HG03442 (cell line): ENCODE data around the gene PSMC3.
A peak's percentile ranks its signal among the peaks of the same experiment; 100 is the strongest.

Experiments used
- ATAC-seq: cut with Tn5 transposase; IDR thresholded peaks from one replicate; pipeline ENCODE4 v1.9.1; 2021; ENCODE audit warnings: mild to moderate bottlenecking, moderate library complexity; ENCODE audit not compliant: unreplicated experiment

The PSMC3 gene

DNA sequence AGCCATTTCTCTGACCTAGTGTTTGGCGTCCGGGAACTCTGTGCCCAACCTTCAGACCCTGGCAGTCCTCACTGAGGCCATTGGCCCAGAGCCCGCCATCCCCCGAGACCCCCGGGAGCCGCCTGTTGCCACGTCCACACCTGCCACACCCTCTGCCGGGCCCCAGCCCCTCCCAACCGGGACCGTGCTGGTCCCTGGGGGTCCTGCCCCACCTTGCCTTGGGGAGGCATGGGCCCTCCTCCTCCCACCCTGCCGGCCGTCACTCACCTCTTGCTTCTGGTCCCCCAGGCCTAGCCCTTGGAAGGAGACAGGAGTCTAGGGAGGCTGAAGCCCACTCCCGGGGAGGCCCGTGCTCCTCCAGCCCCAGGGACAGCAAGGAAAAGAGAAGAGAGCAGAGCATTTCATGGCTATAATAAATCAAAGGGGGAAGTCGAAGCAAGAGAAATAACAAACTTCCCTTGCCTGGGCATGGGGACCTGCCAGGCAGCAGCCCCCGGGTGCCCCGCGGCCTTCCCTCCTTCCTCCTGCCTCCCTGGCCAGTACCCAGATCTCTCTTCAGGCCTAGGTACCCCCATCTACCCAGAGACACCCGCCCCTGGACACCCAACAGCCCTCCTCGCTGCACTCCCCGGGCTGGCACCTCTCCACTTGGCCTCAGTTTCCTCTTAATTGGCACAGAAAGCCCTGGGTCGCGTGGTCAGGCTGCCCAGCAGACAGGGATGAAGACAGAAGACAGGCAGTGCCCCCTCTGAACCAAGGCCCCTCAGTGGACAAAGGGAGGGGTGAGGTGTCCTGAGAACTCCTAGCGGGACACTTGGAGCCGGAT lies 30.8 kb downstream of the PSMC3 start:
- ATAC-seq = no peak

DNA sequence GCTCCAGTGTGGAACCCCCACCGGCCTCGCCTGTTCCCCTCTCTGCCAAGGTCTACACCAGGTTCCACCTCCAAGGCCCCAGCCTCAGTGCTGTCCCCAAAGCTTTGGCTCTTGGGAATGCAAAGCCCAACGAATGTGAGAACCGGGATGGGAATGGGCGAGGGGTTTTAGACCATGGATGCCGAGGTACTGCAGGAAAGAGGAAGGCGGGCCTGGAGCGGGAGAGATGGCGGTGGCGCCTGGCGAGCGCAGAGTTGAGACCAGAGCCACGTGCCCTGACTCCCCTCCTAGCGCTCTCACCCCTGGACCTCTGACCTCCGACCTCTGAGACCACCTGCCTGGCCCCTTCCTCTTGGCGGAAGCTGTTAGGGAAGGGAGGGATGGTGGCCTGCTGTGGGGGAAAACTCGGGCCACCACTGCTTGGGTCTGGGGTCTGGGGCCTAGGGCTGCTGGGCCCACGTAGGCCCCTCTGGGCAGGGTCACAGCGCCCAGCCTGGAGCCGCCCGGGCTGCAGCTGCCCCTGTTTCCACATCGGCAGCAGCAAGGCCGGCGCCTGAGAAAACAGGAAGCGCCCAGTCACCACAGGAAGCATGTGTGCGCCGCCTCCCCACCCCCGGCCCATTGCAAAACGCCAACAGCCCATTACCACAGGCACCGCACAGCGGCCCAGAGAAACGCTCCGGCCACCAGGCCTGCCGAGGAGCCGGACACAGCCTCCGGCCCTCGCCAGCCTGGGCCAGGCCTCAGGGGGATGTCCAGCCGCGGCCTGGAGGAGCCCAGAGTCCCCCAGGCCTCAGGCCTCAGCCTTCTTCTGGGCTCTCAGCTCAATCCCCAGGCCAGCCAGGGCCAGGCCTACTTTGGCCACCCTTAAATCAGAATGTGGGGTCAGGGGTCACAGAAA lies 31.7 kb downstream of the PSMC3 start:
- peak; percentile 63 for ATAC-seq

DNA sequence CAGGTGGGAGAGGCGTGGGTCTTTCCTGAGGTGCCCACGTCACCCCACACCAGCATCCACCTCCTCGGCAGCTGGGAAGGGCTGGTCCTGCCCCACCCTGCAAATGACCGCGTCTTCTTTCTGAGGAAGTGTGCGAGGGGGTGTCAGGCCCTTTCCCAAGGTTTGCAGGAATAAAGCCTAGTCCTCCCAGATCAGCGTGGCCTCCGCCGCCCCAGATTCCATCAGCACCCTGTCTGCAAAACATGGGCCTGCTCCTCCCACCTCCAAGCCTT lies 32.3 kb downstream of the PSMC3 start:
- no peak for ATAC-seq

- ATAC-seq = no peak
These were observed 32.8 kb downstream of the PSMC3 start for GRCh38 chr11:47393163-47394049.

- no peak for ATAC-seq
These were observed 33.6 kb downstream of the PSMC3 start for GRCh38 chr11:47392546-47393162.

DNA sequence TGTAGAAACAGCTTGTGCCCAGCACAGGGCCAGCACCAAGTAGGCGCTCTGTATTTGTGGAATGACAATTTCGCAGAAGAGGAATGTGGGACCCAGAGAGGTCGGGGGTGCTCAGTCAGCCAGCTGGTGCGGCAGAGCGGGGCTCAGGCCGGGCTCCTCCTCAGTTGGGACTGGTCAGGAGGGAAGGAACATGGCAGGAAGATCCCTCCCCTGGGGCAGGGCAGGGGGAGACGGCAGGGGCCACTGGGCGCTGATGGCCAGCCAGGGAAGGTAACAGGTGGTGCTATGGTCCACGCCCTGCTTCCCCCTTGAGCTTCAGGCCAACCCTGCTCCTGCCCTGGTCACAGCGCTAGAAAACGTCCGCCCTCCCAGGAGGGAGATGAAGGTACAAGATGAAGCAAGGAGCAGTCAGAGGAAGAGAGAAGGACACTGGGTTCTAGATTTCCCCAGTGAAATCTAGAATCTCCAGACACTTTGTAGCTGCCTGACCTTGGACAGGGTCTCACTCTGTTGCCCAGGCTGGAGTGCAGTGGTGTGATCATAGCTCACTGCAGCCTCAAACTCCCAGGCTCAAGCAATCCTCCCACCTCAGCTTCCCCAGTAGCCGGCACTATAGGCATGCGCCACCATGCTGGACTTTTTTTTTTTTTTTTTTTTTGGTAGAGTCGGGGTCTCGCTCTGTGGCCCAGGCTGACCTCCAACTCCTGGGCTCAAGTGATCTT lies 34.4 kb downstream of the PSMC3 start:
- no peak for ATAC-seq

DNA sequence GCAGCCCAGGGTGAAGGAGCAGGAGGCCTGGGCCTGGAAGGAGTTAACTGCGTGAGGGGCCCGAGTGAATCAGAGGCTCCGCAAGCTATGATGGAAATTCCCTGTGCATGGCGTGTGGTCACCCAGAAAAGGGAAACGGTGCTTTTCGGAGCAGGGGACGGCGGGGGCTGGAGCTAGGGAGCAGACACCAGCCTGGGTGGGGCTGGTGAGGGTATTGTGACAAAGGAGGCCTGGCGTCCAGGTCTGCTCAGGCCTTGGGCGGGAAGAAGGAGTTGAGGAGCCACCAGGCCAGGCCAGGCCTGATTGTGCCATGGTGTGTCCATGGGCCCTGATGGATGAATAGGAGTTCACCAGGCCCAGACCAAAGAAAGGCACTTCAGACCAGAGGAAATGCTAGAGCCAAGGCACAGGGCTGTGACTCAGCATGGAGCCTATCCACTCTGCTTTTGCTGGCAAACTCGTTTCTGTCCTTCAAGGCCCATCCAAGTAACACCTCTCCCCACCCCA lies 35.1 kb downstream of the PSMC3 start:
- ATAC-seq = no peak

- ATAC-seq = no peak
These were observed 35.8 kb downstream of the PSMC3 start for GRCh38 chr11:47390422-47390760.

- no peak for ATAC-seq
These were observed 36.4 kb downstream of the PSMC3 start for GRCh38 chr11:47389577-47390421.

DNA sequence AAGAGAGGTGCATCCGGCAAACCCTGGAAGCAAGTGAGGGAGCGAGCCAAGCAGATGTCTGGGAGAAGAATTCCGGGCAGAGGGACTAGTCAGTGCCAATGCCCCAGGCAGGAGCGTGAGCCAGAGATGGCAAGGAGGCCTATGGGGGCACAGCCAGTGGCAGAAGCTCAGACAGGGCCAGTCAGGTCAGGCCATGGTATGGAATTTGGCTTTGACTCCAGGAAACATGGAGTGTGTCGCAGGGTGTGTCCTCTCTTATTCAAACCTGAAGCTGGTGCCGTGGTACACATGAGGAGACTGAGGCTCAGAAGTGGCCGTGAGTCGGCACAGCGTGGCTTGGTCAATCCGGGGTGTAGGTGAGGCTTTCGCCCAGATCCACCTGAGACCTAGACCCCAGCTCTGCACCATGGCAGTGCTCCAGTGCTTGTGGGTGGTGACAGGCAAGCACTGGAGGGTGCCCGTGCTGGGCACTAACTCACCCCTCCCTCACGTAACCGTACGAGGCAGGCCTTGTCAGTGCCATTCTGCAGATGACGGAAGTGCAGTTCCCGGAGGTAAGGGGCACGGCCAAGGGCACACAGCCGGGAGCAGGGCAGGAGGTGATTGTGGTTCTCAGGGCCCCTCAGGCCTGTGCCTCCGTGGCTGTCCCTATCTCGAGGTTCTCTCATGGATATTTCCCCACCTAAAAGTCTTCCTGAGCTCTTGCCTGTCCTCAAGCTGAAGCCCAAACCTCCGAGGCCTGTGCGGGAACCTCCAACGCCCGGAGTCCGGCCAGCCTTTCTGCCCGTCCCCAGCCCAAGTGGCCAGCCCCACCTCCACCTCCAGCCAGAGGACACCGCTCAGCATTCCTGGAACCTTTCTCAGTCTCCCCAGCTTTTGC lies 37.3 kb downstream of the PSMC3 start:
- ATAC-seq = no peak

- ATAC-seq = no peak
These were observed 38.1 kb downstream of the PSMC3 start for GRCh38 chr11:47387944-47388696.

DNA sequence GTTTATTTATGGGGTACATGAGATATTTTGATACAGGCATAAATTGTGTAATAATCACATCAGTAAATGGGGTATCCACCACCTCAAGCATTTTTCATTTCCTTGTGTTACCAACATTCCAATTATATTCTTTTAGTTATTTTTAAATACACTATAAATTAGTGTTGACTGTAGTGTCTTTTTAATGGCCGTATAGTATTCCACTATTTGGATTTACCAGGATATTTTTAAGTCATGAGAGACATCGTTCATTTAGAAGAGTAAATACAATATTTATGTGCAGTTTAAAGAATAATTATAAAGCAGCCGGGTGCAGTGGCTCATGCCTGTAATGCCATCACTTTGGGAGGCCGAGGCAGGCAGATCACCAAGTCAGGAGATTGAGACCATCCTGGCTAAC lies 41.7 kb downstream of the PSMC3 start:
- ATAC-seq = no peak

DNA sequence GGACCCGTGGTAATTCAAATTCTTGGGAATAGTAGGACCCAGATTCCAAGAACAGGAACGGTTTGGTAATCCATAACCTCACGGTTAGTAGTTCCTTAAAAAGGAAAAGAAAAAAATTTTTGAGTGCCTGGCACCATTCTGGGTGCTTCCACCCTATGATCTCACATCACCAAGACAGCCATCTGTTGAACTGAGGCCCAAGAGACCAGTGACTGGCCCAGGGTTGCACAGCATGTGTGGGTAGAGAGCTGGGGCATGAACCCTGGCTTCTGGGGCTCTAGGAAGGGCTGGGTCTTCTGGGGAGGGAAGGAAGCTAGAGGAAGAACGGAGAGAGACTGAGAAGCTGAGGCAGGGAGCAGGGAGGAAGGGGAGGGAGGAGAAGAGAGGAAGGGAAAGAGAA lies 43.2 kb downstream of the PSMC3 start:
- ATAC-seq = no peak

- ATAC-seq = no peak
These were observed 46.2 kb downstream of the PSMC3 start for GRCh38 chr11:47380078-47380477.

DNA sequence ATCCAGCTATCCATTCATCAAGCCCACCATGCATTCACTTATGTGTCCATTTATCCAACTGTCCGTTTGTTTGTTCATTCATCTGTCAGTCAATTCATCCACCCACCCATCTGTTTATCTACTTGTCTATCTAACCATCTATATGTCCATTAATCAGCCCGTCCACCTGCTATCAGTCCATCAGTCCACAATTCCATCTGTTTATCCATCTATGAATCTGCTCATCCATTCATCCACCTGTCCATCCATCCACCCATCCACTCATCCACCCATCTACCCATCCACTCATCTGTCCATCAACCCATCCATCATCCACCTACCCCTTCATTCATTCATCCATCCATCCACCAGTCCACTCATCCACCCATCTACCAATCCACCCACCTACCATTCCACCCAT lies 46.9 kb downstream of the PSMC3 start:
- no peak for ATAC-seq

- ATAC-seq = peak; percentile 6
These were observed 47.4 kb downstream of the PSMC3 start for GRCh38 chr11:47378836-47379170.

GRCh38 chr11:47378010-47378835 lies 48.0 kb downstream of the PSMC3 start, which contains the start of gene SPI1:
SPI1 (minus strand) TSS chr11:47378547; CDS start chr11:47378353, 194 bp downstream.
- ATAC-seq = peak; percentile 74
